Smooth muscle cell (in vitro differentiated cells): ENCODE results near the gene RAPGEF3. TPM values are rescaled to one million over a fixed set of nuclear protein-coding genes. Genes with fewer than 3 reads are reported as not detected.

Experiments used
- DNase-seq: peaks from one replicate; lab custom pipeline; 2025; ENCODE audit not compliant: unreplicated experiment; lab: John Stamatoyannopoulos, UW
- H2AFZ ChIP-seq: fragments of 200-600 bp; sonication (generic); 2 replicates; pipeline ENCODE4 v1.6.0; 2016; ENCODE audit warnings: antibody characterized with exemption, low read depth, mild to moderate bottlenecking
- H3F3A ChIP-seq: fragments of 200-600 bp; sonication (generic); 2 replicates; pipeline ENCODE4 v1.6.0; 2017; ENCODE audit warnings: antibody characterized with exemption, low read depth
- H3K27ac ChIP-seq: fragments of 200-600 bp; sonication (generic); 2 replicates; pipeline ENCODE4 v1.5.1; 2016; ENCODE audit warnings: low read depth, mild to moderate bottlenecking
- H3K27me3 ChIP-seq: fragments of 200-600 bp; sonication (generic); 2 replicates; pipeline ENCODE4 v1.6.1; 2016; ENCODE audit warnings: low read depth, mild to moderate bottlenecking
- H3K36me3 ChIP-seq: fragments of 200-600 bp; sonication (generic); 2 replicates; pipeline ENCODE4 v1.5.1; 2016; ENCODE audit warnings: low read depth
- H3K4me1 ChIP-seq: fragments of 200-600 bp; sonication (generic); 2 replicates; pipeline ENCODE4 v1.5.1; 2016; ENCODE audit warnings: low read depth
- H3K4me2 ChIP-seq: fragments of 200-600 bp; sonication (generic); 2 replicates; pipeline ENCODE4 v1.6.0; 2016; ENCODE audit warnings: mild to moderate bottlenecking
- H3K4me3 ChIP-seq: fragments of 200-600 bp; sonication (generic); 2 replicates; pipeline ENCODE4 v1.5.1; 2016; ENCODE audit warnings: mild to moderate bottlenecking
- H3K79me2 ChIP-seq: fragments of 200-600 bp; sonication (generic); 2 replicates; pipeline ENCODE4 v1.6.0; 2016; ENCODE audit warnings: low read depth, mild to moderate bottlenecking
- H3K9ac ChIP-seq: fragments of 200-600 bp; sonication (generic); 2 replicates; pipeline ENCODE4 v1.6.0; 2016; ENCODE audit warnings: low read depth
- H3K9me3 ChIP-seq: fragments of 200-600 bp; sonication (generic); replicated peaks from 2 replicates; pipeline ENCODE4 v1.5.1; 2016; ENCODE audit warnings: low read depth
- H4K20me1 ChIP-seq: fragments of 200-600 bp; sonication (generic); 2 replicates; pipeline ENCODE4 v1.6.0; 2016; ENCODE audit warnings: low read depth
- WGBS: methylation state at CpG from one replicate; pipeline ENCODE4 v1.1.7; 2016; ENCODE audit warnings: low lambda C conversion rate; 5-methylcytosine and 5-hydroxymethylcytosine counted together
- polyA plus RNA-seq: library from polyadenylated mRNA; unstranded; fragments of >200 nt; fragmentation: Nextera tagmentation; extraction: Ambion mirVana; gene quantifications from 2 replicates; pipeline ENCODE4 v1.2.1, GENCODE V29; 2016
- total RNA-seq: library from RNA; depleted of rRNA; stranded (reverse); fragments of >200 nt; gene quantifications from 2 replicates; pipeline ENCODE4 v1.2.3, GENCODE V29; 2014
- TF ChIP-seq, protein P1 (sequence below): fragments of 200-600 bp; sonication (generic); IDR thresholded peaks from 2 replicates; pipeline ENCODE4 v1.5.1; 2017; ENCODE audit warnings: borderline replicate concordance, mild to moderate bottlenecking, antibody characterized with exemption; ENCODE audit not compliant: insufficient read depth, poor library complexity, severe bottlenecking

Gene RAPGEF3
- total and polyA plus RNA-seq, 2 experiments from 2014 or later, result 1.9 to 5.6 TPM

DNA sequence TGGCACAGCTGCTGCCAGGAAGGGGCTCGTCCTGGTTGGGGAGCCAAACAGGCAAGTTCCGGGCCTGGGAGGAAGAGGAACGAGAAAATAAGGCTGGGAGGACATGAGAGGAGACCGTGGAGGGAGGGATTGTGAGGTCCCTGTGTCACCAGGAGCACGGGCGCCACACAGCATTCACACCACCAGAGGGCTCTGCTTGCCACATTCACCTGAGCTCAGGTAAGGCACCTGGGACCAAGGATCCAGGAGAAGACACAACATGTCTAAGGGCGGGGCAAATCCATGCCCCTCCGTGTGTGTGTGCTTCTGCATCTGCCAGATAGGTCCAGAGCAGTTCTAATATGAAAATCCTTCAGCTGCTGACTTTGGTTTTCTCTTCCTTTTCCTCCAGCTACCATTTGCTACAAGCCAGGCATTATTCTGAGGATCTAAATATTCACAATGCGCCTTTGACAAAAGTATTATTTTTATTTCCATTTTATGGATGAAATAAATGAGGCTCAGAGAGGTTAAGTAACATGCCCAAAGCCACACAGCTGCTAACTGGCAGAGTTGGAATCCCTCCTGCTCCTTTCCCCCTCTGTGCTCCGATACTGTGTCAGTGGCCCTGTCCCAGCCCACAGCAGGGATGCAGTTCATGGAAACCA, 14.6 kb downstream of the RAPGEF3 start:
- no peaks in the 10 kb centered on the region for H3F3A ChIP-seq
- 35% methylated on average over 10 of the region's 10 CpGs for WGBS

DNA sequence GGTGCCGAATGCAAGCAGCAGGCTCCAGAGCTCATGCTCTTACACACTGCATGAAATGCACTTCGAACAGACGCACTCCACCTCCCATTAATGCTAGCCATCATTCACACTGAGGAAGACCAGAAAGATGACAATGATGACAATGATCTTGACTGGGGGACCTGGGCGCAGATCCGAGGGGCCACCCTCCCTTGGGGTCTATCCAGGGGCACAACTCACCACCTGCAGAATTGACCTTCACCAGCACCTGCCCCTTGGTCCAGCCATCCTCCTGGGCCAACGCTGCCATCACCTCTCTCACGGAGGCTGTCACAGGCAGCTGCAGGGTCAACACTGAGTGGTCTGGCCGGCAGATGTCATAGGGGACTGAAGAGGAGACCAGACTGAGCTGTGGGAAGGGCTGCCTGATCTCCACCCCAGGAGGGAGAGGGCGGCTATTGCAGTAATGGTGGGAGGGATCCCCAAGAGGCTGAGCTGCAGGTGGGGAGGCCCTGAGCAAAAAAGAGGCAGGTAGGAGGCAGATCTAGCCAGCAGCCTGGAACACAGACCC, 15.3 kb downstream of the RAPGEF3 start:
- DNase-seq, result no peak
- H3K9me3 ChIP-seq, result no peaks in the 10 kb centered on the region
- no peak overlapping the region for H3K9ac ChIP-seq
- no peaks in the 10 kb centered on the region for H3F3A ChIP-seq
- 89% methylated on average over 9 of the region's 9 CpGs for WGBS
- no peaks in the 10 kb centered on the region for H3K79me2 ChIP-seq
- H3K4me1 ChIP-seq, result peaks cover 12% of the 10 kb centered on the region
- H3K36me3 ChIP-seq, result no peaks in the 10 kb centered on the region
- no peak overlapping the region for H3K27ac ChIP-seq
- TF ChIP-seq, protein P1, sequence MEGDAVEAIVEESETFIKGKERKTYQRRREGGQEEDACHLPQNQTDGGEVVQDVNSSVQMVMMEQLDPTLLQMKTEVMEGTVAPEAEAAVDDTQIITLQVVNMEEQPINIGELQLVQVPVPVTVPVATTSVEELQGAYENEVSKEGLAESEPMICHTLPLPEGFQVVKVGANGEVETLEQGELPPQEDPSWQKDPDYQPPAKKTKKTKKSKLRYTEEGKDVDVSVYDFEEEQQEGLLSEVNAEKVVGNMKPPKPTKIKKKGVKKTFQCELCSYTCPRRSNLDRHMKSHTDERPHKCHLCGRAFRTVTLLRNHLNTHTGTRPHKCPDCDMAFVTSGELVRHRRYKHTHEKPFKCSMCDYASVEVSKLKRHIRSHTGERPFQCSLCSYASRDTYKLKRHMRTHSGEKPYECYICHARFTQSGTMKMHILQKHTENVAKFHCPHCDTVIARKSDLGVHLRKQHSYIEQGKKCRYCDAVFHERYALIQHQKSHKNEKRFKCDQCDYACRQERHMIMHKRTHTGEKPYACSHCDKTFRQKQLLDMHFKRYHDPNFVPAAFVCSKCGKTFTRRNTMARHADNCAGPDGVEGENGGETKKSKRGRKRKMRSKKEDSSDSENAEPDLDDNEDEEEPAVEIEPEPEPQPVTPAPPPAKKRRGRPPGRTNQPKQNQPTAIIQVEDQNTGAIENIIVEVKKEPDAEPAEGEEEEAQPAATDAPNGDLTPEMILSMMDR, result no peak
- H3K4me3 ChIP-seq, result no peak overlapping the region
- no peaks in the 10 kb centered on the region for H4K20me1 ChIP-seq
- no peak overlapping the region for H2AFZ ChIP-seq
- no peak overlapping the region for H3K4me2 ChIP-seq
- H3K27me3 ChIP-seq, result no peaks in the 10 kb centered on the region

More for the DNA sequence above, 14.6 kb downstream of the RAPGEF3 start:
- Histone ChIP-seq H3K79me2 (no peaks in the 10 kb centered on the region), H3K4me3 (no peak overlapping the region), H3K9me3 (no peaks in the 10 kb centered on the region), H3K36me3 (no peaks in the 10 kb centered on the region), H2AFZ (no peak overlapping the region), H3K4me1 (peaks cover 12% of the 10 kb centered on the region), H3K4me2 (no peak overlapping the region), H3K27ac (no peak overlapping the region), H3K9ac (no peak overlapping the region), H3K27me3 (no peaks in the 10 kb centered on the region), H4K20me1 (no peaks in the 10 kb centered on the region)
- DNase-seq, result no peak
- TF ChIP-seq, protein P1, result peak; percentile 44

DNA sequence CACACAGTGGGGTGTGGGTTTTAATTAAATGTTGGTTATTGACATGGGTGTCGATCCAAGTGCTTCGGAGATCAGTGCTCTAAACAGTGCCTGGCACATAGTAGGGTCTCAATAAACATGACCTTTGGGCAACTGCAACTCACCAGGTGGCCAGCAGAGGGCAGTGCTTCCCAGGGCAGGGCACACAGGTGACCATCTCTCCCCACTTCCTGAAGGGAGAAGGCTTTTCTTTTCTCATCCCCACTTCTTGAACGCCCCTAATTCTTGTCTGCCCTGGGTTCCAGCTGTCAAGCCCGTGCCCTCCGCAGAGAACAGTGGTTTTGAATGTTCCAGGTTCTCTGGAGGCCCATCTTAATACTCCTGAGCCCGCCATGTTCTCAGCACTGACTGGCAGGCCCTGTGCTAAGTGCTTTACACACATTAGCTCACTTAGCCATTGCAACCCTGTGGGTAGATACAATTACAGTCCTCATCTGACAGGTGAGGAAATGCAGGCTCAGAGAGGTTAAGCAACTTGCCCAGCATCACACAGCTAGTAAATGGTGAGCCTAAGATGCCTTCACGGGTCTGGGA, 16.3 kb downstream of the RAPGEF3 start:
- Histone ChIP-seq H3K4me1 (peaks cover 12% of the 10 kb centered on the region), H2AFZ (no peak overlapping the region), H3K9ac (no peak overlapping the region), H4K20me1 (no peaks in the 10 kb centered on the region), H3K79me2 (no peaks in the 10 kb centered on the region), H3K4me3 (no peak overlapping the region), H3K36me3 (no peaks in the 10 kb centered on the region), H3K27ac (no peak overlapping the region), H3F3A (no peaks in the 10 kb centered on the region), H3K4me2 (no peak overlapping the region), H3K27me3 (no peaks in the 10 kb centered on the region), H3K9me3 (no peaks in the 10 kb centered on the region)
- no peak for DNase-seq
- WGBS, result 66% methylated on average over 7 of the region's 7 CpGs
- TF ChIP-seq, protein P1, result peak; percentile 99
